H1 (cell line): ENCODE data around the gene SLC8A3. TPM values are rescaled to one million over a fixed set of nuclear protein-coding genes. Genes with fewer than 3 reads are reported as not detected.

ENCODE experiments used
- CTCF ChIA-PET: fragments of 300-600 bp; sonication (Branson Sonifier 250); formaldehyde crosslinking; loops from one replicate; lab custom pipeline; 2021; ENCODE audit not compliant: partially characterized antibody; lab: Charles Lee
- POLR2A ChIA-PET: fragments of 300-600 bp; sonication (Branson Sonifier 250); formaldehyde crosslinking; loops from one replicate; lab custom pipeline; 2021; ENCODE audit warnings: inconsistent platforms; ENCODE audit not compliant: partially characterized antibody; lab: Charles Lee
- DNase-seq, 2 experiments: peaks; one replicate each; pipeline versions ENCODE4 v3.0.0 to v3.0.0-alpha.2; 2010 to 2022; ENCODE audit warnings: low spot score in 2 of 2, low read depth in 1 of 2, mixed read lengths in 1 of 2
- FAIRE-seq: peaks from 2 replicates; lab custom pipeline; 2011; peaks lifted over from hg19 to GRCh38; lab: Jason Lieb, UNC
- H2AFZ ChIP-seq: 2 replicates; pipeline ENCODE4 v1.8.1; 2012; ENCODE audit warnings: low read length, inconsistent platforms
- H2AK5ac ChIP-seq: 2 replicates; pipeline ENCODE4 v1.6.1; 2013; ENCODE audit warnings: low read depth, low read length
- H2BK120ac ChIP-seq: replicated peaks from 2 replicates; pipeline ENCODE3; 2013; ENCODE audit warnings: low read depth, low read length, inconsistent platforms
- H2BK12ac ChIP-seq: 2 replicates; pipeline ENCODE4 v1.6.1; 2013; ENCODE audit warnings: low read depth, low read length
- H2BK15ac ChIP-seq: 2 replicates; pipeline ENCODE4 v1.6.1; 2013; ENCODE audit warnings: low read length
- H2BK20ac ChIP-seq: 2 replicates; pipeline ENCODE4 v1.6.1; 2013; ENCODE audit warnings: low read length
- H2BK5ac ChIP-seq: 2 replicates; pipeline ENCODE4 v1.6.1; 2013; ENCODE audit warnings: low read depth, low read length
- H3K14ac ChIP-seq: 2 replicates; pipeline ENCODE4 v1.6.1; 2013; ENCODE audit warnings: inconsistent platforms; ENCODE audit not compliant: insufficient read length
- H3K18ac ChIP-seq: 2 replicates; pipeline ENCODE4 v1.6.1; 2013; ENCODE audit warnings: low read length; ENCODE audit errors: extremely low read depth
- H3K23ac ChIP-seq: 2 replicates; pipeline ENCODE4 v1.6.1; 2013; ENCODE audit warnings: inconsistent platforms; ENCODE audit not compliant: insufficient read length
- H3K23me2 ChIP-seq: 2 replicates; pipeline ENCODE4 v1.6.1; 2013; ENCODE audit warnings: low read depth, low read length
- H3K27ac ChIP-seq: 2 replicates; pipeline ENCODE4 v1.6.1; 2011; ENCODE audit warnings: low read depth, low read length, inconsistent platforms
- H3K27me3 ChIP-seq, 4 experiments: replicated peaks in 1 of 4; 1 replicate in 1 of 4; 2 replicates in 3 of 4; pipeline versions ENCODE4 v1.6.1 to v1.8.1; 2011 to 2013; ENCODE audit warnings: low read length in 3 of 4, mild to moderate bottlenecking in 3 of 4, inconsistent platforms in 2 of 4, mixed read lengths in 2 of 4, moderate library complexity in 1 of 4; ENCODE audit not compliant: control insufficient read depth in 3 of 4, insufficient read depth in 3 of 4; ENCODE audit errors: extremely low read depth in 1 of 4
- H3K36me3 ChIP-seq, 4 experiments: 2 replicates each; pipeline versions ENCODE4 v1.6.1 to v1.8.1; 2011 to 2013; ENCODE audit warnings: mild to moderate bottlenecking in 4 of 4, low read length in 3 of 4, moderate library complexity in 2 of 4, control low read depth in 1 of 4, inconsistent platforms in 1 of 4; ENCODE audit not compliant: insufficient read depth in 4 of 4, control insufficient read depth in 2 of 4
- H3K4ac ChIP-seq: replicated peaks from 2 replicates; pipeline ENCODE3; 2013; ENCODE audit warnings: low read length, low read depth, mixed read lengths, inconsistent platforms; ENCODE audit not compliant: insufficient read length
- H3K4me1 ChIP-seq, 4 experiments: replicated peaks in 1 of 4; 1 replicate in 1 of 4; 2 replicates in 3 of 4; pipeline versions ENCODE4 v1.6.1 to v1.8.1; 2011 to 2013; ENCODE audit warnings: low read length in 3 of 4, inconsistent platforms in 2 of 4, mixed read lengths in 1 of 4; ENCODE audit not compliant: insufficient read depth in 4 of 4, control insufficient read depth in 3 of 4
- H3K4me2 ChIP-seq, 2 experiments: 2 replicates each; pipeline versions ENCODE4 v1.6.1 to v1.8.1; 2011 to 2013; ENCODE audit warnings: low read depth in 2 of 2, low read length in 2 of 2, control low read depth in 1 of 2, inconsistent platforms in 1 of 2, mild to moderate bottlenecking in 1 of 2; ENCODE audit not compliant: insufficient read depth in 1 of 2
- H3K4me3 ChIP-seq, 4 experiments: fragments of 200-600, 300-600 bp in 1 of 4; sonication (generic), shearing (Covaris generic), sonication (Bioruptor Twin) in 1 of 4; 2 replicates each; pipeline versions ENCODE4 v1.5.1 to v1.8.1; 2011 to 2016; ENCODE audit warnings: low read length in 4 of 4, low read depth in 3 of 4, control low read depth in 2 of 4, inconsistent platforms in 2 of 4, mild to moderate bottlenecking in 2 of 4, mixed read lengths in 1 of 4, moderate library complexity in 1 of 4; ENCODE audit not compliant: insufficient read depth in 2 of 4; ENCODE audit errors: extremely low read depth in 1 of 4
- H3K56ac ChIP-seq: replicated peaks from 2 replicates; pipeline ENCODE3; 2013; ENCODE audit warnings: low read depth, mild to moderate bottlenecking, mixed read lengths, low read length, inconsistent platforms; ENCODE audit not compliant: insufficient read length
- H3K79me1 ChIP-seq: 2 replicates; pipeline ENCODE4 v1.6.1; 2013; ENCODE audit warnings: low read depth, low read length, control low read depth
- H3K79me2 ChIP-seq, 2 experiments: 2 replicates each; pipeline versions ENCODE4 v1.6.1 to v1.8.1; 2012 to 2013; ENCODE audit warnings: low read length in 2 of 2, mild to moderate bottlenecking in 2 of 2, inconsistent platforms in 1 of 2; ENCODE audit not compliant: insufficient read depth in 2 of 2, control insufficient read depth in 1 of 2
- H3K9ac ChIP-seq, 4 experiments: replicated peaks in 1 of 4; 1 replicate in 1 of 4; 2 replicates in 3 of 4; pipeline versions ENCODE4 v1.6.1 to v1.8.1; 2011 to 2013; ENCODE audit warnings: low read depth in 3 of 4, low read length in 3 of 4, control low read depth in 2 of 4, mild to moderate bottlenecking in 2 of 4, moderate library complexity in 2 of 4, inconsistent platforms in 1 of 4; ENCODE audit errors: extremely low read depth in 1 of 4
- H3K9me3 ChIP-seq, 2 experiments: 2 replicates each; pipeline versions ENCODE4 v1.6.1 to v1.8.1; 2012 to 2013; ENCODE audit warnings: mild to moderate bottlenecking in 2 of 2, moderate library complexity in 2 of 2, control low read depth in 1 of 2, inconsistent platforms in 1 of 2, low read depth in 1 of 2, low read length in 1 of 2, mixed read lengths in 1 of 2; ENCODE audit not compliant: insufficient read depth in 2 of 2
- H4K20me1 ChIP-seq, 2 experiments: replicated peaks in 1 of 2; 2 replicates each; pipeline versions ENCODE3 to v1.8.1; 2011 to 2013; ENCODE audit warnings: inconsistent platforms in 2 of 2, low read length in 2 of 2, mild to moderate bottlenecking in 1 of 2; ENCODE audit not compliant: insufficient read depth in 2 of 2, control insufficient read depth in 1 of 2
- H4K5ac ChIP-seq: 2 replicates; pipeline ENCODE4 v1.6.1; 2013; ENCODE audit warnings: low read length, low read depth, mixed read lengths, inconsistent platforms; ENCODE audit not compliant: insufficient read length
- H4K8ac ChIP-seq: 2 replicates; pipeline ENCODE4 v1.8.0; 2013; ENCODE audit warnings: mild to moderate bottlenecking, moderate library complexity, low read length, inconsistent platforms; ENCODE audit not compliant: insufficient read depth; ENCODE audit errors: extremely low read depth
- H4K91ac ChIP-seq: replicated peaks from 2 replicates; pipeline ENCODE3; 2013; ENCODE audit warnings: low read length, mixed read lengths, inconsistent platforms; ENCODE audit not compliant: insufficient read length
- GTF2F1 ChIP-seq: IDR thresholded peaks from 2 replicates; pipeline ENCODE4 v1.6.1; 2012; ENCODE audit warnings: low read depth, low read length, improper control_type of control experiment, borderline replicate concordance
- HDAC6 ChIP-seq: IDR thresholded peaks from one replicate; pipeline ENCODE4 v1.7.1; 2012; ENCODE audit warnings: low read depth, mild to moderate bottlenecking, inconsistent platforms, low read length, moderate library complexity
- WGBS, 2 experiments: shearing (Covaris generic) in 1 of 2; methylation state at CpG; one replicate each; pipeline versions ENCODE4 v1.1.6 to v1.1.7; 2013 to 2015; ENCODE audit warnings: low lambda C conversion rate in 2 of 2, mixed read lengths in 2 of 2, inconsistent platforms in 1 of 2, low coverage in 1 of 2, missing lambda C conversion rate in 1 of 2; ENCODE audit not compliant: insufficient replicate concordance in 2 of 2, insufficient coverage in 1 of 2, insufficient read length in 1 of 2; ENCODE audit errors: extremely low coverage in 1 of 2, missing lambda C conversion rate in 1 of 2; 5-methylcytosine and 5-hydroxymethylcytosine counted together
- polyA plus RNA-seq, 7 experiments: library from polyadenylated mRNA; depleted of rRNA in 3 of 7; stranded (reverse) in 5 of 7; unstranded in 2 of 7; fragments of >200 nt in 5 of 7; fragments of 200-250 nt in 2 of 7; gene quantifications; 1 replicate in 5 of 7; 2 replicates in 1 of 7; 4 replicates in 1 of 7; pipeline versions ENCODE4 v1.2.1 to v1.2.3, GENCODE V29; 2011 to 2013; ENCODE audit warnings: missing spikeins in 2 of 7, mixed read lengths in 2 of 7
- total RNA-seq: library from RNA; stranded (reverse); fragmentation: NEBNext Ultra II Directional; extraction: Animal tissue kit (Norgen Biotek cat#: 25700); gene quantifications from 2 replicates; pipeline ENCODE4 v1.2.1, GENCODE V29; 2021
- TF ChIP-seq, protein P1 (sequence below): IDR thresholded peaks from 2 replicates; pipeline ENCODE4 v1.6.1; 2011; ENCODE audit warnings: low read depth, mild to moderate bottlenecking, low read length; ENCODE audit not compliant: insufficient read depth

SLC8A3 gene
- total and polyA plus RNA-seq, 2 of the 8 experiments (the other 6 are each of a cell fraction or from before 2014, with no cell fraction given): 0.38 to 1.1 TPM

DNA sequence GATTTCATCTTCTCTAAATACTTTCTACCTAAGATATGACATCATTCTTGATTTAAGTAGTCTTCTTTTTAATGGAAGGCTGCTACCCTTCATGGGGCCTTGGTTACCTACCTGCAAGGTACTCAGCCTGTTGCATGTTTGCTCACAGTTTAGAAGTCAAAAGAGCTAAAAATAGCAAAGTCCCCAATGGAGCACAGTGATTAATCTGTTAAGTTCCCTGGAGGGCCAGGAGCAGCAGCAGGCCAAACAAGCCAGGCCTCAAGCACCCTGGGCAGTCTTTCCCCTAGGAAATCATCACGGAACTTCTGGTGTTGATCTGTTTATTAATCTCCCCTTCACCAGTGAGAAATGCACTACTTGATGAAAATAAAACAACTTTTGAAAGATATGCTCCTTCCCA, 24.0 kb upstream of the SLC8A3 start:
- Histone ChIP-seq H3K23ac (no peak overlapping the region), H4K8ac (no peak overlapping the region), H3K9ac (no peak overlapping the region), H2AFZ (0 out of 2 replicates have a peak overlapping the region, but pooled peaks have one; percentile 80), H3K27me3 (no peaks in the 10 kb centered on the region), H2BK15ac (no peak overlapping the region), H3K9me3 (no peaks in the 10 kb centered on the region), H3K4me3 (no peak overlapping the region), H4K20me1 (no peaks in the 10 kb centered on the region), H3K56ac (no peak overlapping the region), H2BK5ac (no peak overlapping the region), H3K27ac (no peak overlapping the region), H3K79me2 (no peaks in the 10 kb centered on the region), H3K4me1 (no peaks in the 10 kb centered on the region; a peak in 2 of 7 replicates), H3K18ac (no peak overlapping the region), H2BK20ac (no peak overlapping the region), H3K23me2 (no peaks in the 10 kb centered on the region), H2AK5ac (no peak overlapping the region), H3K14ac (no peak overlapping the region), H4K5ac (no peak overlapping the region), H4K91ac (no peak overlapping the region), H3K4ac (no peak overlapping the region), H2BK12ac (no peak overlapping the region), H2BK120ac (no peak overlapping the region), H3K79me1 (no peaks in the 10 kb centered on the region), H3K4me2 (no peak overlapping the region), H3K36me3 (no peaks in the 10 kb centered on the region)
- POLR2A ChIA-PET: no interaction called here
- 92% methylated on average over 1 of the region's 1 CpG; no CpG with 5 or more reads in 1 of the 2 experiments for WGBS, 2 experiments
- TF ChIP-seq HDAC6: no peak
- no peak for TF ChIP-seq GTF2F1
- TF ChIP-seq, protein P1, sequence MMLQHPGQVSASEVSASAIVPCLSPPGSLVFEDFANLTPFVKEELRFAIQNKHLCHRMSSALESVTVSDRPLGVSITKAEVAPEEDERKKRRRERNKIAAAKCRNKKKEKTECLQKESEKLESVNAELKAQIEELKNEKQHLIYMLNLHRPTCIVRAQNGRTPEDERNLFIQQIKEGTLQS: no peak
- DNase-seq (no peak), FAIRE-seq (no peak)
- CTCF ChIA-PET: interaction anchor here (1.3 to 2.6 kb wide), 3 partner anchors 15 to 105 kb away, joined by 3 to 8 read pairs (median 4); no protein-coding TSS in a partner anchor
